Hepatocyte (in vitro differentiated cells): ENCODE results near the gene GPR55. TPM values are rescaled to one million over a fixed set of nuclear protein-coding genes. Genes with fewer than 3 reads are reported as not detected.

ENCODE experiments used
- DNase-seq: peaks from one replicate; pipeline ENCODE4 v3.0.0-alpha.2; 2016; ENCODE audit warnings: low spot score
- H2AFZ ChIP-seq: fragments of 200-600 bp; sonication (generic); 2 replicates; pipeline ENCODE4 v1.6.0; 2016; ENCODE audit warnings: antibody characterized with exemption, mild to moderate bottlenecking
- H3K27ac ChIP-seq: fragments of 200-600 bp; sonication (generic); 2 replicates; pipeline ENCODE4 v1.5.1; 2016; ENCODE audit warnings: mild to moderate bottlenecking
- H3K27me3 ChIP-seq: fragments of 200-600 bp; sonication (generic); 2 replicates; pipeline ENCODE4 v1.6.1; 2016
- H3K36me3 ChIP-seq: fragments of 200-600 bp; sonication (generic); replicated peaks from 2 replicates; pipeline ENCODE4 v1.5.1; 2016; ENCODE audit warnings: low read depth; ENCODE audit not compliant: insufficient read depth
- H3K4me1 ChIP-seq: fragments of 200-600 bp; sonication (generic); 2 replicates; pipeline ENCODE4 v1.5.1; 2016; ENCODE audit warnings: mild to moderate bottlenecking, moderate library complexity; ENCODE audit not compliant: insufficient read depth
- H3K4me2 ChIP-seq: fragments of 200-600 bp; sonication (generic); 2 replicates; pipeline ENCODE4 v1.6.0; 2016
- H3K4me3 ChIP-seq: fragments of 200-600 bp; sonication (generic); 2 replicates; pipeline ENCODE4 v1.5.1; 2016; ENCODE audit warnings: mild to moderate bottlenecking
- H3K79me2 ChIP-seq: fragments of 200-600 bp; sonication (generic); 2 replicates; pipeline ENCODE4 v1.6.0; 2017; ENCODE audit warnings: mild to moderate bottlenecking
- H3K9me2 ChIP-seq: fragments of 200-600 bp; sonication (generic); replicated peaks from 2 replicates; pipeline ENCODE4 v1.6.0; 2017; ENCODE audit warnings: mild to moderate bottlenecking; ENCODE audit not compliant: insufficient read depth
- H3K9me3 ChIP-seq: fragments of 200-600 bp; sonication (generic); 2 replicates; pipeline ENCODE4 v1.5.1; 2016; ENCODE audit warnings: low read depth, mild to moderate bottlenecking
- H4K20me1 ChIP-seq: fragments of 200-600 bp; sonication (generic); 2 replicates; pipeline ENCODE4 v1.6.0; 2016; ENCODE audit warnings: mild to moderate bottlenecking; ENCODE audit not compliant: insufficient read depth, poor library complexity, severe bottlenecking
- EZH2 ChIP-seq: fragments of 200-600 bp; sonication (generic); IDR thresholded peaks from 2 replicates; pipeline ENCODE4 v1.6.1; 2016; ENCODE audit warnings: antibody characterized with exemption, mild to moderate bottlenecking, borderline replicate concordance
- EZH2phosphoT487 ChIP-seq: fragments of 200-600 bp; sonication (generic); IDR thresholded peaks from one replicate; pipeline ENCODE4 v1.6.1; 2018; ENCODE audit warnings: antibody characterized with exemption, mild to moderate bottlenecking, low read depth, moderate library complexity; ENCODE audit not compliant: unreplicated experiment, severe bottlenecking
- WGBS: methylation state at CpG from one replicate; pipeline ENCODE4 v1.1.6; 2016; ENCODE audit warnings: low lambda C conversion rate; ENCODE audit errors: missing lambda C conversion rate; 5-methylcytosine and 5-hydroxymethylcytosine counted together
- polyA plus RNA-seq: library from polyadenylated mRNA; unstranded; fragments of >200 nt; fragmentation: Nextera tagmentation; extraction: Ambion mirVana; gene quantifications from 2 replicates; pipeline ENCODE4 v1.2.1, GENCODE V29; 2016
- total RNA-seq: library from RNA; depleted of rRNA; stranded (reverse); fragments of >200 nt; gene quantifications from 2 replicates; pipeline ENCODE4 v1.2.3, GENCODE V29; 2014
- TF ChIP-seq, protein P1 (sequence below): fragments of 200-600 bp; sonication (generic); IDR thresholded peaks from 2 replicates; pipeline ENCODE4 v1.5.1; 2016; ENCODE audit warnings: antibody characterized with exemption, mild to moderate bottlenecking; ENCODE audit not compliant: poor library complexity

Gene GPR55
- total and polyA plus RNA-seq, 2 experiments from 2014 or later = 0.83 TPM; not detected in 1

- 34% methylated on average over 13 of the region's 13 CpGs for WGBS
- H3K4me1 ChIP-seq = peaks cover 6% of the 10 kb centered on the region
- H3K9me2 ChIP-seq = no peaks in the 10 kb centered on the region
- no peak overlapping the region for H3K4me3 ChIP-seq
- H3K9me3 ChIP-seq = no peaks in the 10 kb centered on the region
- H3K79me2 ChIP-seq = peaks cover 18% of the 10 kb centered on the region
- DNase-seq = no peak
- H2AFZ ChIP-seq = no peak overlapping the region
- TF ChIP-seq, protein P1, sequence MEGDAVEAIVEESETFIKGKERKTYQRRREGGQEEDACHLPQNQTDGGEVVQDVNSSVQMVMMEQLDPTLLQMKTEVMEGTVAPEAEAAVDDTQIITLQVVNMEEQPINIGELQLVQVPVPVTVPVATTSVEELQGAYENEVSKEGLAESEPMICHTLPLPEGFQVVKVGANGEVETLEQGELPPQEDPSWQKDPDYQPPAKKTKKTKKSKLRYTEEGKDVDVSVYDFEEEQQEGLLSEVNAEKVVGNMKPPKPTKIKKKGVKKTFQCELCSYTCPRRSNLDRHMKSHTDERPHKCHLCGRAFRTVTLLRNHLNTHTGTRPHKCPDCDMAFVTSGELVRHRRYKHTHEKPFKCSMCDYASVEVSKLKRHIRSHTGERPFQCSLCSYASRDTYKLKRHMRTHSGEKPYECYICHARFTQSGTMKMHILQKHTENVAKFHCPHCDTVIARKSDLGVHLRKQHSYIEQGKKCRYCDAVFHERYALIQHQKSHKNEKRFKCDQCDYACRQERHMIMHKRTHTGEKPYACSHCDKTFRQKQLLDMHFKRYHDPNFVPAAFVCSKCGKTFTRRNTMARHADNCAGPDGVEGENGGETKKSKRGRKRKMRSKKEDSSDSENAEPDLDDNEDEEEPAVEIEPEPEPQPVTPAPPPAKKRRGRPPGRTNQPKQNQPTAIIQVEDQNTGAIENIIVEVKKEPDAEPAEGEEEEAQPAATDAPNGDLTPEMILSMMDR = no peak
- TF ChIP-seq EZH2 (no peak), EZH2phosphoT487 (no peak)
- H3K27me3 ChIP-seq = no peaks in the 10 kb centered on the region
- no peaks in the 10 kb centered on the region for H3K36me3 ChIP-seq
- H4K20me1 ChIP-seq = no peaks in the 10 kb centered on the region
- no peak overlapping the region for H3K4me2 ChIP-seq
- H3K27ac ChIP-seq = no peak overlapping the region
Observed at GRCh38 chr2:230861552-230862255, 63.3 kb downstream of the GPR55 start.

Other genes starting within 250 kb of the GPR55 start
- gene CAB39, start 212.4 kb downstream of the GPR55 start, total RNA-seq = 83.9 and 84.4 TPM in 2 replicates
- 37.2 and 38.5 TPM in 2 replicates for gene CAB39, start 212.4 kb downstream of the GPR55 start, polyA plus RNA-seq
- 419 and 485 TPM in 2 replicates for gene ITM2C, start 60.3 kb downstream of the GPR55 start, total RNA-seq
- 537 and 566 TPM in 2 replicates for gene ITM2C, start 60.3 kb downstream of the GPR55 start, polyA plus RNA-seq
- not detected in 2 replicates for gene SPATA3, start 70.9 kb upstream of the GPR55 start, total RNA-seq
- not detected in 2 replicates for gene SPATA3, start 70.9 kb upstream of the GPR55 start, polyA plus RNA-seq
- 108 and 112 TPM in 2 replicates for gene C2orf72, start 112.3 kb upstream of the GPR55 start, total RNA-seq
- gene C2orf72, start 112.3 kb upstream of the GPR55 start, polyA plus RNA-seq = 64.1 and 86.9 TPM in 2 replicates
- 92.9 and 93.6 TPM in 2 replicates for gene PSMD1, start 131.6 kb upstream of the GPR55 start, total RNA-seq
- 96.3 and 106 TPM in 2 replicates for gene PSMD1, start 131.6 kb upstream of the GPR55 start, polyA plus RNA-seq
- 0.73 and 0.80 TPM in 2 replicates for gene HTR2B, start 199.8 kb upstream of the GPR55 start, total RNA-seq
- 1.1 and 1.6 TPM in 2 replicates for gene HTR2B, start 199.8 kb upstream of the GPR55 start, polyA plus RNA-seq